ENCODE data around the gene SGCD.

Gene SGCD

GRCh38 chr5:156691572-156691971 lies 364.6 kb downstream of the SGCD start:
- DNase-seq (ENCODE audit: low read depth, low spot score): no peak

GRCh38 chr5:156693113-156693512 lies 366.1 kb downstream of the SGCD start:
- no peak for DNase-seq (ENCODE audit: low read depth, low spot score)

GRCh38 chr5:156694598-156694997 lies 367.6 kb downstream of the SGCD start:
- DNase-seq (ENCODE audit: low read depth, low spot score): no peak

GRCh38 chr5:156695774-156696173 lies 368.8 kb downstream of the SGCD start:
- no peak for DNase-seq (ENCODE audit: low read depth, low spot score)

- DNase-seq (ENCODE audit: low read depth, low spot score): no peak
Observed at GRCh38 chr5:156698323-156698722, 371.4 kb downstream of the SGCD start.

DNA sequence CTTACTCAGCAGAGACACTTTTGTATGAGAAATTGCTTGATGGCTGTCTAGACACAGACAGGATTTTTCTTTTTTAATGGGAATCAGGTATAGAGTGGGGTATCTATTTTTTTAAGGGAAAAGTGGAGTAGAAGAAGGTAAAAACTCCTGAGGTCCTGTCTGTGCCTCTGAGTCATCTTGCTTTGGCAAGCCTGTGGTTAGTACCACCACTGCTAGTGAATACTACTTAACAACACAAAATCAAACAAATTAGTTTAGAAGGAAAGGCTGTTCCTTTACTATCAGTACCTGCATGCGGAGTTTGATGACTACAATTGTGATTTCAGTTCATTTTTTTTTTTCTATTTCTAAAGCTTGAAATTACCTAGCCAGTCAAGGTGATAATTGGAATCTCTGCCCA lies 372.2 kb downstream of the SGCD start:
- DNase-seq (ENCODE audit: low read depth, low spot score): no peak

GRCh38 chr5:156704139-156704538 lies 377.2 kb downstream of the SGCD start:
- DNase-seq (ENCODE audit: low read depth, low spot score): no peak

DNA sequence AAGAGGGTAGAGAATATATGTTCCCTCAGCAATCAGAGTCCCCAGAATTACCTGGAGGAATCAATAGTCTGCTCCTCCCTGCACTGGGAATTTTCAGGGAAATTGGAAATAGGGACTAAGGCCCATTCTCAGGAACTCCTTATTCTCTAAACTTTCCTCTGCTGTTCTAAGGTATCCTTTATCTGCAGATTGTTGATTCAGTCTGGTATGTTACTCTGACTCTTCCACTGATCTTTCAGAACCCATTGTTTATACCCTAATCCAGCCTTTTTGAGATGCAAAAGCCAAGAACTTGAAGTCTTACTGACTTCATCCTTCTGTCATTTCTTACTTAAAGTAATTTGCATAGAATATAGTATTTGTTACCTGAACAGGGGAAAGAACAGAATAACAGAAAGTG lies 379.7 kb downstream of the SGCD start:
- no peak for DNase-seq (ENCODE audit: low read depth, low spot score)

DNA sequence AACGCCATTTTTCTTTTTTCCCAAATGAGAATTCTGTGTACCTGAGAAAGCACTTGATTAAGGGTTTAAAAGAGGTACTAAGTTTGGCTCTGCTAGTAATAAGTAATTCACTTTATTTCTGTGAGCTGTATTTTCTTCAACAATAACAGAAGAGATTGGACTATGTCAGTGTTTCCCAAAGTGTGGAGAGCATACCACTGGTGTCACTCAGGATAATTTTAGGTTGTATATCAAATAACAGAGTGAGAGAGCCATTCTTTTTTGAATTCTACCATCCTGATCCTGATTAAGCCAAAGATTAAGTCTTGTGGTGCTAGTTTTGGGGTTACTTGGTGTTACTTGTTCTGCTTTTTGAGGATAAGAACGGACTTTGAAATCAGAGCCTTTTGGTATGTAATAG lies 380.8 kb downstream of the SGCD start:
- no peak for DNase-seq (ENCODE audit: low read depth, low spot score)

GRCh38 chr5:156715287-156715686 lies 388.3 kb downstream of the SGCD start:
- DNase-seq (ENCODE audit: low read depth, low spot score): no peak

- DNase-seq (ENCODE audit: low read depth, low spot score): no peak
Observed at GRCh38 chr5:156716591-156717380, 389.8 kb downstream of the SGCD start.

- no peak for DNase-seq (ENCODE audit: low read depth, low spot score)
Observed at GRCh38 chr5:156718985-156719384, 392.0 kb downstream of the SGCD start.

DNA sequence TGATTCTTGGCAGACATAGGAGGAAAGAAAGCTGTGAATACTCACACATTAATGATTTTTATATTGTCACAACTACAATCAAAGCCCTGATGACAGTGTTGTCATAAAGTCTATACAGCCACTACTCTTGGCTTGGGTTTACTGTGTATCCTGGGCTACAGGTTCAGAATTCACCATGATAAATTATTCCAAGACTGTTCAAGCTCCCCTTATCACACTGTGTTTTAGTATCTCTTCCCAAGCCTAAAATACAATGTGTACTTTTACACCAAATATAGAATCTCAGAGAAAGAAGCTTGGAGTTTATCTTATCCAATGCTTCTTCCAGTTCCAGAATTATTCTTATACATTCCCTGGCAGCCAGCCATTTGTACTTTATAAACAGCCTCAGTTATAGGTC lies 395.4 kb downstream of the SGCD start:
- DNase-seq (ENCODE audit: low read depth, low spot score): no peak

- no peak for DNase-seq (ENCODE audit: low read depth, low spot score)
Observed at GRCh38 chr5:156735477-156735876, 408.5 kb downstream of the SGCD start.

- DNase-seq (ENCODE audit: low read depth, low spot score): no peak
Observed at GRCh38 chr5:156741516-156741915, 414.6 kb downstream of the SGCD start.

- DNase-seq (ENCODE audit: low read depth, low spot score): no peak
Observed at GRCh38 chr5:156753846-156754245, 426.9 kb downstream of the SGCD start.

GRCh38 chr5:156755421-156756087 lies 428.6 kb downstream of the SGCD start:
- no peak for DNase-seq (ENCODE audit: low read depth, low spot score)

DNA sequence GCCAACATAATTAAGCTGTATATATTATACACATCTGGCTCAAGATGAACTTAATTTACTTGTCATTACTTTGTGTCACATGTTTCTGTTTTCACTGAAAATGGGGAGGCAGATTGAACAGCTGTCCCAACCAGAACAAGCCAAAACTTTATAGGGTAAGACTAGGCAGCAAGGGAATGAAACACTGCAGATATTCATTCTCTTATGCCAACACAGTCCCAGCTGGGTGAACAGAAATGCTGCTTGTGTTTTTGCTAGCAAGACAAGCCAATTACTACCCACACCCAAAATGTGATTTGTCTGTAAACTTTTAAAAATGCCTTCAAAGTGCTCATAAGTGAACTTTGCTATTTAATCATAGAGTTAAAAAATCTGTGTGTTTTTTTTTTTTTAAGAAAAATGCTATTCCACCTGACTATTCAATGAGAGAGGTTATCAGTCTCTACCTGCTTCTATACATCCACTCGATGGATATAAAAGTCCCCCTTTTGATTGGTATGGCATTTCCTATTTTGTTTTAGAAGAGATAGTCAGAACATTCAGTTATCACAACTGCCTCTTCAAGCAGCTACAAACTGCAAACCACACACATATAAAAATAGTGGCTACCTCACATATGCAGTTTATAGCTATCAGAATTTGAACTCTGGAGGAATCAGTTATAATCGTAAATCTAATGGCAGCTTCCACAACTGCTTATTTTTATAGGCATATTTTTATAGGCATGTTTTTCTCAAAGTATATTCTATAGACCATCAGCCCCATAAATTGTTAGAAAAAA lies 431.2 kb downstream of the SGCD start:
- no peak for DNase-seq (ENCODE audit: low read depth, low spot score)

DNA sequence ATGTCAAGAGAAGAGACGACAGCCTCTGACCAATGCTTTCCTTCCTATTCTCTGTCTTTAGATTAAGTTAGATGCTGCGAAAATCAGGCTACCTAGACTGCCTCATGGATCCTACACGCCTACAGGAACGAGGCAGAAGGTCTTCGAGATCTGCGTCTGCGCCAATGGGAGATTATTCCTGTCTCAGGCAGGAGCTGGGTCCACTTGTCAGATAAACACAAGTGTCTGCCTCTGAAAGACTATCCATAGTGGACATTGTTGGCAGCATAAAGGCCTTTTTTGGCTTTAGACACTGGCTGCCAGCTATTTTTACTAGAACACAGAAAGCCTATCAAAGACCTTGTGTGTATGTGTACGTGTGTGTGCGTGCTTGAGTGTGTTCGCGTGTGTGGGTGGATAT lies 432.2 kb downstream of the SGCD start:
- DNase-seq (ENCODE audit: low read depth, low spot score): no peak

DNA sequence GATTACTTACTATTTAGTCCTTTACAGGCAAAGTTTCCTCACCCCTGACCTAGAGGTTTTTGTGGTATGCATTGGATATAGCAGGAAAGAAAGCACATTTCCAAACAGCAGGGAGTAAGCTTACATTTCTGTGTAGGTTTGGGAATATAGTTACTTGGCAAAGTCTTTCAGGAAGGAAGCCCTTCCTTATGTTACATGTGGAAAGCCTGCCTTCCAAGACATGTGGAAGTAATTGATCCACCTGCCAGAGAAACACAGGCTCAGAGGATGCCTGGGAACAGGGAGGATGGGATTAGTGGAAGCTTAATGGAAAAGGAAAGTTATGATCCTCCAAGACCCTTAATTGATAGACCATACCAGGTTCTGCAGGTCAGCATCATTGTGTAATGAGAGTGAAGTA lies 435.8 kb downstream of the SGCD start:
- DNase-seq (ENCODE audit: low read depth, low spot score): no peak

DNA sequence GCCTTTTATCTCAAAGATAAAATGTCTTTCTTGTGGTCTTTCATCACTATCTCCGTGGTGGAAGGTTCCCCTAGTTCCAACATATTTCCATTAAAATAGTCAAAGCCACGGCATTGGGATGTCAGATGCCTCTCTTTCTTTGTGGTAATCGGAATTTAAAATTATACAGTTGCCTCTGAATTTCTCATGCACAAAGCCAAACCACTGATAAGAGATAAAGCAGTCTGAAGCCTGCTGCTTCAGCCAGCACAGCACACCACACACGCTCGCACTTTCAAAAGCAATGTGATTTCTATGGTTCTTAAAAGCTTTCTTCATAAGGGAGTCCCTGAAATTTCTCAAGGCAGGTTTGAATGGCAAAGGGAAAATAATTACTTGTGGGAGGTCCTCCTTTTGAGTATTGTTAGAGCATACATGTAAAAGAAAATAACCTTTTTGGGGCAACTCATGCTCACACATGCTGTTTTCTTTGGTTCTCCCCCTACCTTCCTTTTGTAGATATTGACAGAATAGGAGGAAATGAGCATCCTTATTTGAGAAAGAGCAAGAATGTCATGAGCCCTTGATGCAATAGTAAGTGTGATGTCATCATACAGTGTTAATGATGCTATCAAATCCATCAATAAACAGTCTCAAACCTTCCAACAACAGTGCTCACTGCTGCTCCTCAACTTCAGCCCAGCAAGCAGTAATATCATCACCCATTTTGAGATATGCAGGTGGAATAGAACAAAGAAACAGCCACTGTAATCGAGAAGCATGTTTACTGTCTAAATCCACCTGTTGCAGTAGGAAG lies 437.4 kb downstream of the SGCD start:
- DNase-seq (ENCODE audit: low read depth, low spot score): peak; percentile 9

GRCh38 chr5:156774273-156774672 lies 447.3 kb downstream of the SGCD start:
- DNase-seq (ENCODE audit: low read depth, low spot score): no peak
